Kidney epithelial cell (primary cell): ENCODE data around the gene ACAA1. TPM values are rescaled to one million over a fixed set of nuclear protein-coding genes. Genes with fewer than 3 reads are reported as not detected.
"Not testable (repeated sequence)": the region's sequence is repeated elsewhere in the genome, so short reads cannot be mapped to it uniquely, and the experiment has no call there.

Source experiments
- DNase-seq: peaks from one replicate; pipeline ENCODE4 v3.0.0-alpha.2; 2010; ENCODE audit warnings: low read depth
- H3K27me3 ChIP-seq: 2 replicates; pipeline ENCODE4 v1.6.0; 2011; ENCODE audit warnings: low read length; ENCODE audit not compliant: control insufficient read depth, insufficient read depth
- H3K36me3 ChIP-seq: 2 replicates; pipeline ENCODE4 v1.5.1; 2011; ENCODE audit warnings: low read length; ENCODE audit not compliant: control insufficient read depth, insufficient read depth
- H3K4me3 ChIP-seq: 2 replicates; pipeline ENCODE4 v1.5.1; 2011; ENCODE audit warnings: low read depth, mild to moderate bottlenecking, control low read depth, low read length
- total RNA-seq: library from RNA; depleted of rRNA; stranded (reverse); fragments of >200 nt; gene quantifications from 2 replicates; pipeline ENCODE4 v1.2.3, GENCODE V29; 2015
- TF ChIP-seq, protein P1 (sequence below): IDR thresholded peaks from 2 replicates; pipeline ENCODE4 v1.5.1; 2011; ENCODE audit warnings: mild to moderate bottlenecking, moderate library complexity, low read length, control low read depth, inconsistent platforms; ENCODE audit not compliant: insufficient read depth, poor library complexity, severe bottlenecking

The ACAA1 gene
- total RNA-seq, 1 donor from 2014 or later: 54.5 TPM

DNA sequence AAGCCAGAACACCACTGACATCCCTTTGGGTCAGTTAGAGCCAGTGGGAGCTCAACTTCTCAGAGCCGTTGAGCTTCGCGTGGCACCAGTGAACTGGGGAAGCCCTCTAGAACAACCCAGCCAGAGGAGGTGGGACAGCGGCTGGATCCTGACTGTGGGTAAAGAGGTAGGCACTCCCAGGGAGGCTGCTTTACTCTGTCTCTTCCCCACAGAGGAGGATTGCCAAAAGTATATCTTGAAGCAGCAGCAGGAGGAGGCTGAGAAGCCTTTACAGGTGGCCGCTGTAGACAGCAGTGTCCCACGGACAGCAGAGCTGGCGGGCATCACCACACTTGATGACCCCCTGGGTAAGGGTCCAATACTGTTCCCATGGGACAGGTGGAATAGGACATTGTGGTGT is 2.7 kb upstream of the ACAA1 start:
- Histone ChIP-seq H3K4me3 (peak overlapping the region; percentile 78), H3K36me3 (no peaks in the 10 kb centered on the region), H3K27me3 (no peaks in the 10 kb centered on the region)
- DNase-seq: no peak
- TF ChIP-seq, protein P1, sequence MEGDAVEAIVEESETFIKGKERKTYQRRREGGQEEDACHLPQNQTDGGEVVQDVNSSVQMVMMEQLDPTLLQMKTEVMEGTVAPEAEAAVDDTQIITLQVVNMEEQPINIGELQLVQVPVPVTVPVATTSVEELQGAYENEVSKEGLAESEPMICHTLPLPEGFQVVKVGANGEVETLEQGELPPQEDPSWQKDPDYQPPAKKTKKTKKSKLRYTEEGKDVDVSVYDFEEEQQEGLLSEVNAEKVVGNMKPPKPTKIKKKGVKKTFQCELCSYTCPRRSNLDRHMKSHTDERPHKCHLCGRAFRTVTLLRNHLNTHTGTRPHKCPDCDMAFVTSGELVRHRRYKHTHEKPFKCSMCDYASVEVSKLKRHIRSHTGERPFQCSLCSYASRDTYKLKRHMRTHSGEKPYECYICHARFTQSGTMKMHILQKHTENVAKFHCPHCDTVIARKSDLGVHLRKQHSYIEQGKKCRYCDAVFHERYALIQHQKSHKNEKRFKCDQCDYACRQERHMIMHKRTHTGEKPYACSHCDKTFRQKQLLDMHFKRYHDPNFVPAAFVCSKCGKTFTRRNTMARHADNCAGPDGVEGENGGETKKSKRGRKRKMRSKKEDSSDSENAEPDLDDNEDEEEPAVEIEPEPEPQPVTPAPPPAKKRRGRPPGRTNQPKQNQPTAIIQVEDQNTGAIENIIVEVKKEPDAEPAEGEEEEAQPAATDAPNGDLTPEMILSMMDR: no peak

- Histone ChIP-seq H3K36me3 (no peaks in the 10 kb centered on the region), H3K4me3 (peak overlapping the region; percentile 78), H3K27me3 (no peaks in the 10 kb centered on the region)
- TF ChIP-seq, protein P1: no peak
- DNase-seq: no peak
Observed at GRCh38 chr3:38139191-38139590, 2.3 kb upstream of the ACAA1 start.

DNA sequence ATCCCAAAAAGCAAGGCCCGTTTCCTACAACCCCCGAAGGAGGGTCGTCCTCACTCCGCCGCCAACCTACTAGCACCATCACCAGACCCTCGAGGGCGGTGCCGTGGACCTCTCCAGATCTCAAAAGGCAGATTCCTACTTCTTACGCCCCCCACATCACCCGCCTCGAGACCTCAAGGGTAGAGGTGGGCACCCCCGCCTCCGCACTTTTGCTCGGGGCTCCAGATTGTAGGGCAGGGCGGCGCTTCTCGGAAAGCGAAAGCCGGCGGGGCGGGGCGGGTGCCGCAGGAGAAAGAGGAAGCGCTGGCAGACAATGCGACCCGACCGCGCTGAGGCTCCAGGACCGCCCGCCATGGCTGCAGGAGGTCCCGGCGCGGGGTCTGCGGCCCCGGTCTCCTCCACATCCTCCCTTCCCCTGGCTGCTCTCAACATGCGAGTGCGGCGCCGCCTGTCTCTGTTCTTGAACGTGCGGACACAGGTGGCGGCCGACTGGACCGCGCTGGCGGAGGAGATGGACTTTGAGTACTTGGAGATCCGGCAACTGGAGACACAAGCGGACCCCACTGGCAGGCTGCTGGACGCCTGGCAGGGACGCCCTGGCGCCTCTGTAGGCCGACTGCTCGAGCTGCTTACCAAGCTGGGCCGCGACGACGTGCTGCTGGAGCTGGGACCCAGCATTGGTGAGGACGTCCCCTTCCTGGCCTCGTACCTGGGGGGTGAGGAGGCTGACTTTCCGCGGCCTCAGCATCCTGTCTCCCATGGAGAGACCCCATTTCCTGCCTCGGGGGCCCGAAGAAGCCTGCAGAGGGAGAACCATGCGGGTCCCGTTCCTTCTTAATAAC is 1.6 kb upstream of the ACAA1 start, which contains the start of gene MYD88:
Gene MYD88, plus strand, starts transcription at position 313 of the 842 bp plus-strand sequence. Its CDS starts 40 bp downstream, at position 353.
- Histone ChIP-seq H3K36me3 (no peaks in the 10 kb centered on the region), H3K27me3 (no peaks in the 10 kb centered on the region), H3K4me3 (peak within 1 kb of the TSS; percentile 78)
- TF ChIP-seq, protein P1: no peak
- no peak for DNase-seq

- no peak for DNase-seq
- TF ChIP-seq, protein P1: no peak
Observed at GRCh38 chr3:38137615-38138348, 855 bp upstream of the ACAA1 start.

DNA sequence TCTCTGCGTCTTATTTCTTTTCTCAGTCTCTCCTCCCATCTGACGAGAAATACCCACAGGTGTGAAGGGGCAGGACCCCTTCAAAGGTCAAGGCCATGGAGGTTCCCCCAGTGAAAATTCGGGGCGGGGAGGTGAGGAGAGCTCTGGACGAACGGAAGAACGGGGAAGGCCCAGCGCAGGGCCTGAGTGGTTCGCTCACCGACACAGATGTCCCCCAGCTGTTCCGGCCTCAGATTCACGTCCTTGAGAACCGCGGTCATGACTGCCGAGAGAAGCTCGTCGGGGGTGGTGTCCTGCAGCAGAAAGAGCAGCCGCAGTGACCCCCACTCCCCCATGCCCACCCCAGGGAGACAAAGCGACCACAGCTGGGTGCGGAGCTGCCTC is 542 bp downstream of the ACAA1 start:
- TF ChIP-seq, protein P1: no peak
- no peak for DNase-seq
- Histone ChIP-seq H3K27me3 (no peaks in the 10 kb centered on the region), H3K4me3 (peak overlapping the region; percentile 71), H3K36me3 (no peaks in the 10 kb centered on the region)

More at GRCh38 chr3:38137615-38138348, 855 bp upstream of the ACAA1 start:
- no peaks in the 10 kb centered on the region for H3K27me3 ChIP-seq
- H3K36me3 ChIP-seq: no peaks in the 10 kb centered on the region
- peak overlapping the region; percentile 78 for H3K4me3 ChIP-seq

DNA sequence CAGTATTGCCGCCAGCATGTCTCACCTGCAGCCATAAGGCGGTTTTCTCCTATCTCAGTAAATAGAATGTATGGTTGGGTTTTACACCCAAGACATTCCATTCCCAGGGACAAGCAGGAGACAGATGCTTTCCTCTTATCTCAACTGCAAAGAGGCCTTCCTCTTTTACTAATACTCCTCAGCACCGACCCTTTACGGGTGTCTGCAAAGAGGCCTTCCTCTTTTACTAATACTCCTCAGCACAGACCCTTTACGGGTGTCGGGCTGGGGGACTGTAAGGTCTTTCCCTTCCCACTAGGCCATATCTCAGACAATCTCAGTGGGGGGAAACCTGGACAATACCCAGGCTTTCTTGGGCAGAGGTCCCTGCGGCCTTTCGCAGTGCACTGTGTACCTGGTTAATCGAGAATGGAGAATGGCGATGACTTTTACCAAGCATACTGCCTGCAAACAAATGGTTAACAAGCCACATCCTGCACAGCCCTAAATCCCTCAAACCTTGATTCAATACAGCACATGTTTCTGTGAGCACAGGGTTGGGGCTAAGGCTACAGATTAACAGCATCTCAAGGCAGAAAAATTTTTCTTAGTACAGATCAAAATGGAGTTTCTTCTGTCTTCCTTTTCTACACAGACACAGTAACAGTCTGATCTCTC is 1.2 kb downstream of the ACAA1 start:
- not testable (repeated sequence) for DNase-seq

GRCh38 chr3:38134517-38135143 is 2.3 kb downstream of the ACAA1 start:
- H3K36me3 ChIP-seq, H3K27me3 ChIP-seq, DNase-seq, H3K4me3 ChIP-seq: not testable (repeated sequence)

More for the DNA sequence above, 1.2 kb downstream of the ACAA1 start:
- H3K36me3 ChIP-seq, H3K27me3 ChIP-seq: not testable (repeated sequence)
- peak overlapping the region; percentile 71 for H3K4me3 ChIP-seq
